H1 (cell line): ENCODE results near the gene CDKN3. TPM values are rescaled to one million over a fixed set of nuclear protein-coding genes. Genes with fewer than 3 reads are reported as not detected.
A peak's percentile ranks its signal among the peaks of the same experiment; 100 is the strongest.

Experiments
- CTCF ChIA-PET: fragments of 300-600 bp; sonication (Branson Sonifier 250); formaldehyde crosslinking; loops from one replicate; lab custom pipeline; 2021; ENCODE audit not compliant: partially characterized antibody; lab: Charles Lee
- POLR2A ChIA-PET: fragments of 300-600 bp; sonication (Branson Sonifier 250); formaldehyde crosslinking; loops from one replicate; lab custom pipeline; 2021; ENCODE audit warnings: inconsistent platforms; ENCODE audit not compliant: partially characterized antibody; lab: Charles Lee
- DNase-seq, 2 experiments: peaks; one replicate each; pipeline versions ENCODE4 v3.0.0 to v3.0.0-alpha.2; 2010 to 2022; ENCODE audit warnings: low spot score in 2 of 2, low read depth in 1 of 2, mixed read lengths in 1 of 2
- FAIRE-seq: peaks from 2 replicates; lab custom pipeline; 2011; peaks lifted over from hg19 to GRCh38; lab: Jason Lieb, UNC
- H2AFZ ChIP-seq: 2 replicates; pipeline ENCODE4 v1.8.1; 2012; ENCODE audit warnings: low read length, inconsistent platforms
- H2AK5ac ChIP-seq: 2 replicates; pipeline ENCODE4 v1.6.1; 2013; ENCODE audit warnings: low read depth, low read length
- H2BK120ac ChIP-seq: replicated peaks from 2 replicates; pipeline ENCODE3; 2013; ENCODE audit warnings: low read depth, low read length, inconsistent platforms
- H2BK12ac ChIP-seq: 2 replicates; pipeline ENCODE4 v1.6.1; 2013; ENCODE audit warnings: low read depth, low read length
- H2BK15ac ChIP-seq: 2 replicates; pipeline ENCODE4 v1.6.1; 2013; ENCODE audit warnings: low read length
- H2BK20ac ChIP-seq: 2 replicates; pipeline ENCODE4 v1.6.1; 2013; ENCODE audit warnings: low read length
- H2BK5ac ChIP-seq: 2 replicates; pipeline ENCODE4 v1.6.1; 2013; ENCODE audit warnings: low read depth, low read length
- H3K14ac ChIP-seq: 2 replicates; pipeline ENCODE4 v1.6.1; 2013; ENCODE audit warnings: inconsistent platforms; ENCODE audit not compliant: insufficient read length
- H3K18ac ChIP-seq: 2 replicates; pipeline ENCODE4 v1.6.1; 2013; ENCODE audit warnings: low read length; ENCODE audit errors: extremely low read depth
- H3K23ac ChIP-seq: 2 replicates; pipeline ENCODE4 v1.6.1; 2013; ENCODE audit warnings: inconsistent platforms; ENCODE audit not compliant: insufficient read length
- H3K23me2 ChIP-seq: 2 replicates; pipeline ENCODE4 v1.6.1; 2013; ENCODE audit warnings: low read depth, low read length
- H3K27ac ChIP-seq: 2 replicates; pipeline ENCODE4 v1.6.1; 2011; ENCODE audit warnings: low read depth, low read length, inconsistent platforms
- H3K27me3 ChIP-seq, 4 experiments: replicated peaks in 1 of 4; 1 replicate in 1 of 4; 2 replicates in 3 of 4; pipeline versions ENCODE4 v1.6.1 to v1.8.1; 2011 to 2013; ENCODE audit warnings: low read length in 3 of 4, mild to moderate bottlenecking in 3 of 4, inconsistent platforms in 2 of 4, mixed read lengths in 2 of 4, moderate library complexity in 1 of 4; ENCODE audit not compliant: control insufficient read depth in 3 of 4, insufficient read depth in 3 of 4; ENCODE audit errors: extremely low read depth in 1 of 4
- H3K36me3 ChIP-seq, 4 experiments: 2 replicates each; pipeline versions ENCODE4 v1.6.1 to v1.8.1; 2011 to 2013; ENCODE audit warnings: mild to moderate bottlenecking in 4 of 4, low read length in 3 of 4, moderate library complexity in 2 of 4, control low read depth in 1 of 4, inconsistent platforms in 1 of 4; ENCODE audit not compliant: insufficient read depth in 4 of 4, control insufficient read depth in 2 of 4
- H3K4ac ChIP-seq: replicated peaks from 2 replicates; pipeline ENCODE3; 2013; ENCODE audit warnings: low read length, low read depth, mixed read lengths, inconsistent platforms; ENCODE audit not compliant: insufficient read length
- H3K4me1 ChIP-seq, 4 experiments: replicated peaks in 1 of 4; 1 replicate in 1 of 4; 2 replicates in 3 of 4; pipeline versions ENCODE4 v1.6.1 to v1.8.1; 2011 to 2013; ENCODE audit warnings: low read length in 3 of 4, inconsistent platforms in 2 of 4, mixed read lengths in 1 of 4; ENCODE audit not compliant: insufficient read depth in 4 of 4, control insufficient read depth in 3 of 4
- H3K4me2 ChIP-seq, 2 experiments: 2 replicates each; pipeline versions ENCODE4 v1.6.1 to v1.8.1; 2011 to 2013; ENCODE audit warnings: low read depth in 2 of 2, low read length in 2 of 2, control low read depth in 1 of 2, inconsistent platforms in 1 of 2, mild to moderate bottlenecking in 1 of 2; ENCODE audit not compliant: insufficient read depth in 1 of 2
- H3K4me3 ChIP-seq, 4 experiments: fragments of 200-600, 300-600 bp in 1 of 4; sonication (generic), shearing (Covaris generic), sonication (Bioruptor Twin) in 1 of 4; 2 replicates each; pipeline versions ENCODE4 v1.5.1 to v1.8.1; 2011 to 2016; ENCODE audit warnings: low read length in 4 of 4, low read depth in 3 of 4, control low read depth in 2 of 4, inconsistent platforms in 2 of 4, mild to moderate bottlenecking in 2 of 4, mixed read lengths in 1 of 4, moderate library complexity in 1 of 4; ENCODE audit not compliant: insufficient read depth in 2 of 4; ENCODE audit errors: extremely low read depth in 1 of 4
- H3K56ac ChIP-seq: replicated peaks from 2 replicates; pipeline ENCODE3; 2013; ENCODE audit warnings: low read depth, mild to moderate bottlenecking, mixed read lengths, low read length, inconsistent platforms; ENCODE audit not compliant: insufficient read length
- H3K79me1 ChIP-seq: 2 replicates; pipeline ENCODE4 v1.6.1; 2013; ENCODE audit warnings: low read depth, low read length, control low read depth
- H3K79me2 ChIP-seq, 2 experiments: 2 replicates each; pipeline versions ENCODE4 v1.6.1 to v1.8.1; 2012 to 2013; ENCODE audit warnings: low read length in 2 of 2, mild to moderate bottlenecking in 2 of 2, inconsistent platforms in 1 of 2; ENCODE audit not compliant: insufficient read depth in 2 of 2, control insufficient read depth in 1 of 2
- H3K9ac ChIP-seq, 4 experiments: replicated peaks in 1 of 4; 1 replicate in 1 of 4; 2 replicates in 3 of 4; pipeline versions ENCODE4 v1.6.1 to v1.8.1; 2011 to 2013; ENCODE audit warnings: low read depth in 3 of 4, low read length in 3 of 4, control low read depth in 2 of 4, mild to moderate bottlenecking in 2 of 4, moderate library complexity in 2 of 4, inconsistent platforms in 1 of 4; ENCODE audit errors: extremely low read depth in 1 of 4
- H3K9me3 ChIP-seq, 2 experiments: 2 replicates each; pipeline versions ENCODE4 v1.6.1 to v1.8.1; 2012 to 2013; ENCODE audit warnings: mild to moderate bottlenecking in 2 of 2, moderate library complexity in 2 of 2, control low read depth in 1 of 2, inconsistent platforms in 1 of 2, low read depth in 1 of 2, low read length in 1 of 2, mixed read lengths in 1 of 2; ENCODE audit not compliant: insufficient read depth in 2 of 2
- H4K20me1 ChIP-seq, 2 experiments: replicated peaks in 1 of 2; 2 replicates each; pipeline versions ENCODE3 to v1.8.1; 2011 to 2013; ENCODE audit warnings: inconsistent platforms in 2 of 2, low read length in 2 of 2, mild to moderate bottlenecking in 1 of 2; ENCODE audit not compliant: insufficient read depth in 2 of 2, control insufficient read depth in 1 of 2
- H4K5ac ChIP-seq: 2 replicates; pipeline ENCODE4 v1.6.1; 2013; ENCODE audit warnings: low read length, low read depth, mixed read lengths, inconsistent platforms; ENCODE audit not compliant: insufficient read length
- H4K8ac ChIP-seq: 2 replicates; pipeline ENCODE4 v1.8.0; 2013; ENCODE audit warnings: mild to moderate bottlenecking, moderate library complexity, low read length, inconsistent platforms; ENCODE audit not compliant: insufficient read depth; ENCODE audit errors: extremely low read depth
- H4K91ac ChIP-seq: replicated peaks from 2 replicates; pipeline ENCODE3; 2013; ENCODE audit warnings: low read length, mixed read lengths, inconsistent platforms; ENCODE audit not compliant: insufficient read length
- ASH2L ChIP-seq: fragments of 200-600, 300-600 bp; sonication (generic); IDR thresholded peaks from one replicate; pipeline ENCODE4 v1.7.1; 2017; ENCODE audit warnings: low read length
- BACH1 ChIP-seq: IDR thresholded peaks from 2 replicates; pipeline ENCODE4 v1.6.1; 2012; ENCODE audit warnings: low read length, improper control_type of control experiment
- CBX8 ChIP-seq: fragments of 300-800, 300-1000 bp; sonication (generic); IDR thresholded peaks from 2 replicates; pipeline ENCODE4 v1.7.1; 2016; ENCODE audit warnings: low read depth, low read length, borderline replicate concordance
- EGR1 ChIP-seq: IDR thresholded peaks from 2 replicates; pipeline ENCODE4 v1.6.1; 2011; ENCODE audit warnings: low read depth, low read length, borderline replicate concordance
- KDM4A ChIP-seq: IDR thresholded peaks from one replicate; pipeline ENCODE4 v1.7.1; 2012; ENCODE audit warnings: low read depth, mild to moderate bottlenecking, moderate library complexity, low read length, inconsistent platforms; ENCODE audit not compliant: severe bottlenecking
- NANOG ChIP-seq: IDR thresholded peaks from 2 replicates; pipeline ENCODE4 v1.6.1; 2011; ENCODE audit warnings: low read length, low read depth, mild to moderate bottlenecking, inconsistent platforms; ENCODE audit not compliant: insufficient read depth, poor library complexity, severe bottlenecking
- PHF8 ChIP-seq: fragments of 200-600 bp; sonication (generic); conservative IDR thresholded peaks from 2 replicates; pipeline ENCODE4 v1.7.1; 2012; ENCODE audit warnings: low read depth, mild to moderate bottlenecking, inconsistent platforms, low read length, moderate library complexity
- WGBS, 2 experiments: shearing (Covaris generic) in 1 of 2; methylation state at CpG; one replicate each; pipeline versions ENCODE4 v1.1.6 to v1.1.7; 2013 to 2015; ENCODE audit warnings: low lambda C conversion rate in 2 of 2, mixed read lengths in 2 of 2, inconsistent platforms in 1 of 2, low coverage in 1 of 2, missing lambda C conversion rate in 1 of 2; ENCODE audit not compliant: insufficient replicate concordance in 2 of 2, insufficient coverage in 1 of 2, insufficient read length in 1 of 2; ENCODE audit errors: extremely low coverage in 1 of 2, missing lambda C conversion rate in 1 of 2; 5-methylcytosine and 5-hydroxymethylcytosine counted together
- long read RNA-seq, 2 experiments: library from RNA in 1 of 2; library from capped mRNA in 1 of 2; stranded (forward); transcript quantifications; one replicate each; pipeline ENCODE4 v2.0.0, GENCODE V29; 2021; ENCODE audit warnings: inconsistent platforms in 1 of 2
- polyA minus RNA-seq, 3 experiments: library from RNA; depleted of rRNA, polyadenylated mRNA; stranded (reverse); fragments of >200 nt; gene quantifications; 1 replicate in 2 of 3; 2 replicates in 1 of 3; pipeline ENCODE4 v1.2.3, GENCODE V29; 2011
- polyA plus RNA-seq, 7 experiments: library from polyadenylated mRNA; depleted of rRNA in 3 of 7; stranded (reverse) in 5 of 7; unstranded in 2 of 7; fragments of >200 nt in 5 of 7; fragments of 200-250 nt in 2 of 7; gene quantifications; 1 replicate in 5 of 7; 2 replicates in 1 of 7; 4 replicates in 1 of 7; pipeline versions ENCODE4 v1.2.1 to v1.2.3, GENCODE V29; 2011 to 2013; ENCODE audit warnings: missing spikeins in 2 of 7, mixed read lengths in 2 of 7
- total RNA-seq: library from RNA; stranded (reverse); fragmentation: NEBNext Ultra II Directional; extraction: Animal tissue kit (Norgen Biotek cat#: 25700); gene quantifications from 2 replicates; pipeline ENCODE4 v1.2.1, GENCODE V29; 2021

The CDKN3 gene
- 41.5 and 48.3 TPM in 2 replicates for total RNA-seq
- polyA plus RNA-seq (2011; rRNA removed): 25.4 and 43.5 TPM in 2 replicates
- 45.7 TPM for polyA plus RNA-seq (2011; cell fraction: cytosol; rRNA removed)
- polyA plus RNA-seq (2011; cell fraction: nucleus; rRNA removed): 10.7 TPM
- polyA plus RNA-seq (2012, experiment 1 of 2): 26.3 to 34.7 TPM (median 32.0 TPM) in 4 replicates
- 15.1 TPM for polyA plus RNA-seq (2012, experiment 2 of 2)
- 96.1 TPM for polyA plus RNA-seq (2013, experiment 1 of 2)
- 92.4 TPM for polyA plus RNA-seq (2013, experiment 2 of 2)
- 16.3 and 28.1 TPM in 2 replicates for polyA minus RNA-seq (2011; rRNA and poly(A)+ RNA removed)
- 16.1 TPM for polyA minus RNA-seq (2011; cell fraction: cytosol; rRNA and poly(A)+ RNA removed)
- polyA minus RNA-seq (2011; cell fraction: nucleus; rRNA and poly(A)+ RNA removed): 16.6 TPM
- long read RNA-seq, experiment 1, transcript CDKN3-202 (8 exons, 893 nt): major isoform, 31 of 59 reads
- long read RNA-seq, experiment 1, partial matches to known transcripts: 11 of 59 reads
- long read RNA-seq, experiment 1, other reads (novel, unspliced or antisense): 16 of 59 reads
- long read RNA-seq, experiment 2, transcript CDKN3-202 (8 exons, 893 nt): major isoform, 56 of 70 reads
- long read RNA-seq, experiment 2, partial matches to known transcripts: 1 of 70 reads
- long read RNA-seq, experiment 2, other reads (novel, unspliced or antisense): 8 of 70 reads

- POLR2A ChIA-PET: interaction anchor here (0.6 to 2.9 kb wide), 11 partner anchors 15 to 1251 kb away, joined by 3 to 15 read pairs (median 4); partner anchors contain the start of gene CNIH1
- 4% methylated on average over 70 of the region's 76 CpGs; no CpG with 5 or more reads in 1 of the 2 experiments for WGBS, 2 experiments
- Histone ChIP-seq H3K36me3 (peaks cover 0 to 3% (median 0%) of the 10 kb centered on the region in 4 experiments; a peak in 1 of 8 replicates), H3K9ac (peak within 1 kb of the TSS; percentile 51 to 79 (median 74)), H4K20me1 (no peaks in the 10 kb centered on the region), H3K4me3 (peak within 1 kb of the TSS; percentile 64 to 84 (median 79)), H2AFZ (peak within 1 kb of the TSS; percentile 36; the same call in 1 of the 2 replicates), H2BK12ac (0 out of 2 replicates have a peak within 1 kb of the TSS, but pooled peaks have one; percentile 27), H4K5ac (no peak within 1 kb of the TSS), H3K27ac (peak within 1 kb of the TSS; percentile 41; the same call in 1 of the 2 replicates), H3K23ac (no peak within 1 kb of the TSS), H3K4ac (peak within 1 kb of the TSS; percentile 78), H2BK20ac (no peak within 1 kb of the TSS), H3K27me3 (peaks cover 0 to 7% (median 3%) of the 10 kb centered on the region in 4 experiments; a peak in 3 of 7 replicates), H4K8ac (peak within 1 kb of the TSS; percentile 80), H3K14ac (no peak within 1 kb of the TSS), H3K79me2 (no peaks in the 10 kb centered on the region), H4K91ac (no peak within 1 kb of the TSS), H3K79me1 (no peaks in the 10 kb centered on the region; the same call in 1 of the 2 replicates), H2BK120ac (no peak within 1 kb of the TSS), H2BK5ac (no peak within 1 kb of the TSS; the same call in 1 of the 2 replicates), H3K4me1 (peaks cover 0 to 3% (median 1%) of the 10 kb centered on the region in 4 experiments; a peak in 2 of 7 replicates), H3K18ac (peak within 1 kb of the TSS; percentile 25), H3K9me3 (no peaks in the 10 kb centered on the region), H2BK15ac (0 out of 2 replicates have a peak within 1 kb of the TSS, but pooled peaks have one; percentile 46), H2AK5ac (no peak within 1 kb of the TSS), H3K4me2 (peak within 1 kb of the TSS; percentile 86 to 100), H3K23me2 (peaks cover 11% of the 10 kb centered on the region; the same call in 1 of the 2 replicates), H3K56ac (peak within 1 kb of the TSS; percentile 84)
- peak; percentile 42 for FAIRE-seq
- DNase-seq: peak; percentile 94 to 97
- CTCF ChIA-PET: interaction anchor here (1.0 to 3.3 kb wide), 12 partner anchors 8 to 376 kb away, joined by 3 to 13 read pairs (median 4); no protein-coding TSS in a partner anchor
- peak; percentile 89 for TF ChIP-seq PHF8
- peak; percentile 87 for TF ChIP-seq KDM4A
- no peak for TF ChIP-seq BACH1
- TF ChIP-seq EGR1: no peak
- no peak for TF ChIP-seq CBX8
- peak; percentile 79 for TF ChIP-seq ASH2L
- peak; percentile 32 for TF ChIP-seq NANOG
Measured at GRCh38 chr14:54396493-54397335, at the start of gene CDKN3. TSS of gene CDKN3 (plus strand) at chr14:54397007. CDS start at chr14:54397069, 62 bp downstream.
